B cell (primary cell): ENCODE measurements around the gene MYL6. TPM values are rescaled to one million over a fixed set of nuclear protein-coding genes. Genes with fewer than 3 reads are reported as not detected.

Experiments used
- ATAC-seq: fragments of 200-7000 bp; cut with Tn5 transposase; one replicate; pipeline ENCODE4 v1.10.0; 2021; ENCODE audit warnings: low read depth, mild to moderate bottlenecking, moderate number of reproducible peaks, moderate library complexity
- CTCF ChIA-PET: fragments of 350-600 bp; sonication (Branson Sonifier 250); formaldehyde crosslinking; loops from one replicate; lab custom pipeline; 2021; ENCODE audit warnings: antibody characterized with exemption, inconsistent platforms; lab: Charles Lee
- POLR2A ChIA-PET: fragments of 350-600 bp; sonication (Branson Sonifier 250); formaldehyde crosslinking; loops from one replicate; lab custom pipeline; 2021; ENCODE audit warnings: antibody characterized with exemption; lab: Charles Lee
- DNase-seq: peaks from one replicate; pipeline ENCODE4 v3.0.0; 2013
- H2AFZ ChIP-seq: 2 replicates; pipeline ENCODE4 v1.6.1; 2012; ENCODE audit warnings: mild to moderate bottlenecking, low read depth, low read length; ENCODE audit not compliant: insufficient read depth, poor library complexity, severe bottlenecking
- H3K27ac ChIP-seq, 2 donors: 1 replicate in 1 of 2; 2 replicates in 1 of 2; pipeline ENCODE4 v1.5.1; 2012 to 2013; ENCODE audit warnings: low read length in 2 of 2, mild to moderate bottlenecking in 2 of 2, moderate library complexity in 1 of 2
- H3K27me3 ChIP-seq, 4 experiments: fragments of 200-600 bp in 1 of 4; sonication (generic) in 1 of 4; replicated peaks in 1 of 4; 1 replicate in 2 of 4; 2 replicates in 2 of 4; pipeline versions ENCODE4 v1.6.1 to v1.7.0; 2013 to 2016; ENCODE audit warnings: low read length in 3 of 4, mild to moderate bottlenecking in 2 of 4, mixed read lengths in 1 of 4, moderate library complexity in 1 of 4; ENCODE audit not compliant: insufficient read depth in 4 of 4, control insufficient read depth in 3 of 4; ENCODE audit errors: control extremely low read depth in 1 of 4
- H3K36me3 ChIP-seq, 2 experiments: replicated peaks in 1 of 2; 1 replicate in 1 of 2; 2 replicates in 1 of 2; pipeline versions ENCODE4 v1.6.1 to v1.7.1; 2013; ENCODE audit warnings: low read length in 1 of 2; ENCODE audit not compliant: insufficient read depth in 2 of 2, control insufficient read depth in 1 of 2; ENCODE audit errors: control extremely low read depth in 1 of 2, extremely low read depth in 1 of 2
- H3K4me1 ChIP-seq, 2 donors: fragments of 200-600 bp in 1 of 2; sonication (generic) in 1 of 2; 1 replicate in 1 of 2; 2 replicates in 1 of 2; pipeline versions ENCODE4 v1.5.1 to v1.6.1; 2013 to 2017; ENCODE audit warnings: low read length in 2 of 2; ENCODE audit not compliant: control insufficient read depth in 2 of 2, insufficient read depth in 2 of 2
- H3K4me2 ChIP-seq: replicated peaks from 2 replicates; pipeline ENCODE3; 2012; ENCODE audit warnings: mild to moderate bottlenecking, low read depth, low read length; ENCODE audit not compliant: poor library complexity, severe bottlenecking
- H3K4me3 ChIP-seq, 5 experiments: fragments of 200-600 bp in 1 of 5; sonication (generic) in 1 of 5; 1 replicate in 3 of 5; 2 replicates in 2 of 5; pipeline versions ENCODE4 v1.5.1 to v1.7.0; 2011 to 2016; ENCODE audit warnings: low read length in 4 of 5, mild to moderate bottlenecking in 4 of 5, low read depth in 2 of 5, control low read depth in 1 of 5, moderate library complexity in 1 of 5; ENCODE audit not compliant: insufficient read depth in 1 of 5; ENCODE audit errors: control extremely low read depth in 1 of 5, extremely low read depth in 1 of 5
- H3K79me2 ChIP-seq: fragments of 200-600 bp; sonication (generic); one replicate; pipeline ENCODE4 v1.6.0; 2016; ENCODE audit warnings: low read length; ENCODE audit not compliant: control insufficient read depth, insufficient read depth
- H3K9ac ChIP-seq: fragments of 200-600 bp; sonication (generic); 2 replicates; pipeline ENCODE4 v1.6.1; 2017; ENCODE audit warnings: mild to moderate bottlenecking, low read length, moderate library complexity
- H3K9me3 ChIP-seq, 3 donors: one replicate each; pipeline versions ENCODE4 v1.6.1 to v1.7.1; 2013; ENCODE audit warnings: low read length in 2 of 3; ENCODE audit not compliant: control insufficient read depth in 2 of 3, insufficient read depth in 1 of 3; ENCODE audit errors: control extremely low read depth in 1 of 3
- H4K20me1 ChIP-seq: 2 replicates; pipeline ENCODE4 v1.6.0; 2012; ENCODE audit warnings: mild to moderate bottlenecking, low read length; ENCODE audit not compliant: insufficient read depth, control insufficient read depth, poor library complexity, severe bottlenecking
- H3K27ac Mint-ChIP-seq: one replicate; pipeline ENCODE4 v1.8.0; 2021; ENCODE audit warnings: mixed read lengths
- H3K27me3 Mint-ChIP-seq: one replicate; pipeline ENCODE4 v1.8.0; 2021; ENCODE audit warnings: mixed read lengths
- H3K4me1 Mint-ChIP-seq: one replicate; pipeline ENCODE4 v1.8.0; 2021; ENCODE audit warnings: mixed read lengths
- H3K4me3 Mint-ChIP-seq: one replicate; pipeline ENCODE4 v1.8.0; 2021; ENCODE audit warnings: mixed read lengths
- H3K9me3 Mint-ChIP-seq: one replicate; pipeline ENCODE4 v1.8.0; 2022; ENCODE audit warnings: mixed read lengths; ENCODE audit not compliant: insufficient read depth
- CTCF ChIP-seq: fragments of 200-600 bp; IDR thresholded peaks from one replicate; pipeline ENCODE4 v1.8.0; 2022; ENCODE audit warnings: antibody characterized with exemption, mild to moderate bottlenecking
- EZH2 ChIP-seq: IDR thresholded peaks from 2 replicates; pipeline ENCODE4 v1.6.1; 2012; ENCODE audit warnings: borderline replicate concordance, low read depth, mild to moderate bottlenecking, moderate library complexity, low read length; ENCODE audit not compliant: insufficient read depth, poor library complexity, severe bottlenecking
- WGBS: methylation state at CpG from one replicate; pipeline ENCODE4 v1.1.5; 2013; ENCODE audit warnings: missing lambda C conversion rate; ENCODE audit not compliant: insufficient coverage; 5-methylcytosine and 5-hydroxymethylcytosine counted together
- intact Hi-C: fragments of 100-400 bp; cut with micrococcal nuclease; formaldehyde crosslinking; loops from one replicate; pipeline ENCODE4 v1.10.0; 2022
- polyA plus RNA-seq: library from polyadenylated mRNA; depleted of rRNA; stranded (reverse); fragments of >200 nt; gene quantifications from 2 replicates; pipeline ENCODE4 v1.2.3, GENCODE V29; 2012
- total RNA-seq, 2 donors: library from RNA; stranded (reverse); fragments of 120-200 nt in 1 of 2; gene quantifications; 1 replicate in 1 of 2; 2 replicates in 1 of 2; pipeline versions ENCODE4 v1.2.3 to v1.2.4, GENCODE V29; 2013 to 2022

MYL6 gene
- total and polyA plus RNA-seq, 2 donors (not counting 1 experiment from before 2014, with no cell fraction given): 675 to 711 TPM

GRCh38 chr12:56129206-56129941, 28.8 kb upstream of the MYL6 start:
- DNase-seq: peak; percentile 74
- POLR2A ChIA-PET: interaction anchor here (0.5 to 5.7 kb wide), 10 partner anchors 11 to 384 kb away, joined by 3 to 49 read pairs (median 8); partner anchors contain the start of genes MYL6, MYL6B, RNF41 and RPL41
- Histone ChIP-seq H3K9me3 (no peaks in the 10 kb centered on the region), H3K79me2 (peaks cover 53% of the 10 kb centered on the region), H3K4me2 (peak overlapping the region; percentile 96), H3K9ac (peak overlapping the region; percentile 92), H3K36me3 (peaks cover 5 to 41% of the 10 kb centered on the region in 2 experiments), H3K27ac (peak overlapping the region; percentile 60 to 64), H3K4me1 (peaks cover 46 to 54% of the 10 kb centered on the region in 2 donors), H3K27me3 (no peaks in the 10 kb centered on the region), H3K4me3 (peak overlapping the region; percentile 88 to 95 (median 92)), H4K20me1 (peaks cover 35% of the 10 kb centered on the region), H2AFZ (peak overlapping the region; percentile 78)
- peak; percentile 21 for ATAC-seq
- no peaks in the 10 kb centered on the region for H3K9me3 Mint-ChIP-seq
- CTCF ChIA-PET: interaction anchor here (1.4 to 13.8 kb wide), 5 partner anchors 11 to 61 kb away, joined by 4 to 247 read pairs (median 10); partner anchors contain the start of genes RPL41, SMARCC2 and ZC3H10
- peak overlapping the region; percentile 100 for H3K4me3 Mint-ChIP-seq
- H3K27ac Mint-ChIP-seq: peak overlapping the region; percentile 98
- intact Hi-C loops: loop anchor here (5.0 kb wide), 1 partner anchor 132 kb away; the partner anchor contains the start of gene SUOX
- no peaks in the 10 kb centered on the region for H3K27me3 Mint-ChIP-seq
- TF ChIP-seq CTCF (no peak), EZH2 (no peak)
- under 1% methylated on average over 24 of the region's 29 CpGs for WGBS
- peaks cover 61% of the 10 kb centered on the region for H3K4me1 Mint-ChIP-seq
